H1 (cell line): ENCODE data around the gene MAP3K13. TPM values are rescaled to one million over a fixed set of nuclear protein-coding genes. Genes with fewer than 3 reads are reported as not detected.

Source experiments
- CTCF ChIA-PET: fragments of 300-600 bp; sonication (Branson Sonifier 250); formaldehyde crosslinking; loops from one replicate; lab custom pipeline; 2021; ENCODE audit not compliant: partially characterized antibody; lab: Charles Lee
- POLR2A ChIA-PET: fragments of 300-600 bp; sonication (Branson Sonifier 250); formaldehyde crosslinking; loops from one replicate; lab custom pipeline; 2021; ENCODE audit warnings: inconsistent platforms; ENCODE audit not compliant: partially characterized antibody; lab: Charles Lee
- DNase-seq, 2 experiments: peaks; one replicate each; pipeline versions ENCODE4 v3.0.0 to v3.0.0-alpha.2; 2010 to 2022; ENCODE audit warnings: low spot score in 2 of 2, low read depth in 1 of 2, mixed read lengths in 1 of 2
- FAIRE-seq: peaks from 2 replicates; lab custom pipeline; 2011; peaks lifted over from hg19 to GRCh38; lab: Jason Lieb, UNC
- H2AFZ ChIP-seq: 2 replicates; pipeline ENCODE4 v1.8.1; 2012; ENCODE audit warnings: low read length, inconsistent platforms
- H2AK5ac ChIP-seq: 2 replicates; pipeline ENCODE4 v1.6.1; 2013; ENCODE audit warnings: low read depth, low read length
- H2BK120ac ChIP-seq: replicated peaks from 2 replicates; pipeline ENCODE3; 2013; ENCODE audit warnings: low read depth, low read length, inconsistent platforms
- H2BK12ac ChIP-seq: 2 replicates; pipeline ENCODE4 v1.6.1; 2013; ENCODE audit warnings: low read depth, low read length
- H2BK15ac ChIP-seq: 2 replicates; pipeline ENCODE4 v1.6.1; 2013; ENCODE audit warnings: low read length
- H2BK20ac ChIP-seq: 2 replicates; pipeline ENCODE4 v1.6.1; 2013; ENCODE audit warnings: low read length
- H2BK5ac ChIP-seq: 2 replicates; pipeline ENCODE4 v1.6.1; 2013; ENCODE audit warnings: low read depth, low read length
- H3K14ac ChIP-seq: 2 replicates; pipeline ENCODE4 v1.6.1; 2013; ENCODE audit warnings: inconsistent platforms; ENCODE audit not compliant: insufficient read length
- H3K18ac ChIP-seq: 2 replicates; pipeline ENCODE4 v1.6.1; 2013; ENCODE audit warnings: low read length; ENCODE audit errors: extremely low read depth
- H3K23ac ChIP-seq: 2 replicates; pipeline ENCODE4 v1.6.1; 2013; ENCODE audit warnings: inconsistent platforms; ENCODE audit not compliant: insufficient read length
- H3K23me2 ChIP-seq: 2 replicates; pipeline ENCODE4 v1.6.1; 2013; ENCODE audit warnings: low read depth, low read length
- H3K27ac ChIP-seq: 2 replicates; pipeline ENCODE4 v1.6.1; 2011; ENCODE audit warnings: low read depth, low read length, inconsistent platforms
- H3K27me3 ChIP-seq, 4 experiments: replicated peaks in 1 of 4; 1 replicate in 1 of 4; 2 replicates in 3 of 4; pipeline versions ENCODE4 v1.6.1 to v1.8.1; 2011 to 2013; ENCODE audit warnings: low read length in 3 of 4, mild to moderate bottlenecking in 3 of 4, inconsistent platforms in 2 of 4, mixed read lengths in 2 of 4, moderate library complexity in 1 of 4; ENCODE audit not compliant: control insufficient read depth in 3 of 4, insufficient read depth in 3 of 4; ENCODE audit errors: extremely low read depth in 1 of 4
- H3K36me3 ChIP-seq, 4 experiments: 2 replicates each; pipeline versions ENCODE4 v1.6.1 to v1.8.1; 2011 to 2013; ENCODE audit warnings: mild to moderate bottlenecking in 4 of 4, low read length in 3 of 4, moderate library complexity in 2 of 4, control low read depth in 1 of 4, inconsistent platforms in 1 of 4; ENCODE audit not compliant: insufficient read depth in 4 of 4, control insufficient read depth in 2 of 4
- H3K4ac ChIP-seq: replicated peaks from 2 replicates; pipeline ENCODE3; 2013; ENCODE audit warnings: low read length, low read depth, mixed read lengths, inconsistent platforms; ENCODE audit not compliant: insufficient read length
- H3K4me1 ChIP-seq, 4 experiments: replicated peaks in 1 of 4; 1 replicate in 1 of 4; 2 replicates in 3 of 4; pipeline versions ENCODE4 v1.6.1 to v1.8.1; 2011 to 2013; ENCODE audit warnings: low read length in 3 of 4, inconsistent platforms in 2 of 4, mixed read lengths in 1 of 4; ENCODE audit not compliant: insufficient read depth in 4 of 4, control insufficient read depth in 3 of 4
- H3K4me2 ChIP-seq, 2 experiments: 2 replicates each; pipeline versions ENCODE4 v1.6.1 to v1.8.1; 2011 to 2013; ENCODE audit warnings: low read depth in 2 of 2, low read length in 2 of 2, control low read depth in 1 of 2, inconsistent platforms in 1 of 2, mild to moderate bottlenecking in 1 of 2; ENCODE audit not compliant: insufficient read depth in 1 of 2
- H3K4me3 ChIP-seq, 4 experiments: fragments of 200-600, 300-600 bp in 1 of 4; sonication (generic), shearing (Covaris generic), sonication (Bioruptor Twin) in 1 of 4; 2 replicates each; pipeline versions ENCODE4 v1.5.1 to v1.8.1; 2011 to 2016; ENCODE audit warnings: low read length in 4 of 4, low read depth in 3 of 4, control low read depth in 2 of 4, inconsistent platforms in 2 of 4, mild to moderate bottlenecking in 2 of 4, mixed read lengths in 1 of 4, moderate library complexity in 1 of 4; ENCODE audit not compliant: insufficient read depth in 2 of 4; ENCODE audit errors: extremely low read depth in 1 of 4
- H3K56ac ChIP-seq: replicated peaks from 2 replicates; pipeline ENCODE3; 2013; ENCODE audit warnings: low read depth, mild to moderate bottlenecking, mixed read lengths, low read length, inconsistent platforms; ENCODE audit not compliant: insufficient read length
- H3K79me1 ChIP-seq: 2 replicates; pipeline ENCODE4 v1.6.1; 2013; ENCODE audit warnings: low read depth, low read length, control low read depth
- H3K79me2 ChIP-seq, 2 experiments: 2 replicates each; pipeline versions ENCODE4 v1.6.1 to v1.8.1; 2012 to 2013; ENCODE audit warnings: low read length in 2 of 2, mild to moderate bottlenecking in 2 of 2, inconsistent platforms in 1 of 2; ENCODE audit not compliant: insufficient read depth in 2 of 2, control insufficient read depth in 1 of 2
- H3K9ac ChIP-seq, 4 experiments: replicated peaks in 1 of 4; 1 replicate in 1 of 4; 2 replicates in 3 of 4; pipeline versions ENCODE4 v1.6.1 to v1.8.1; 2011 to 2013; ENCODE audit warnings: low read depth in 3 of 4, low read length in 3 of 4, control low read depth in 2 of 4, mild to moderate bottlenecking in 2 of 4, moderate library complexity in 2 of 4, inconsistent platforms in 1 of 4; ENCODE audit errors: extremely low read depth in 1 of 4
- H3K9me3 ChIP-seq, 2 experiments: 2 replicates each; pipeline versions ENCODE4 v1.6.1 to v1.8.1; 2012 to 2013; ENCODE audit warnings: mild to moderate bottlenecking in 2 of 2, moderate library complexity in 2 of 2, control low read depth in 1 of 2, inconsistent platforms in 1 of 2, low read depth in 1 of 2, low read length in 1 of 2, mixed read lengths in 1 of 2; ENCODE audit not compliant: insufficient read depth in 2 of 2
- H4K20me1 ChIP-seq, 2 experiments: replicated peaks in 1 of 2; 2 replicates each; pipeline versions ENCODE3 to v1.8.1; 2011 to 2013; ENCODE audit warnings: inconsistent platforms in 2 of 2, low read length in 2 of 2, mild to moderate bottlenecking in 1 of 2; ENCODE audit not compliant: insufficient read depth in 2 of 2, control insufficient read depth in 1 of 2
- H4K5ac ChIP-seq: 2 replicates; pipeline ENCODE4 v1.6.1; 2013; ENCODE audit warnings: low read length, low read depth, mixed read lengths, inconsistent platforms; ENCODE audit not compliant: insufficient read length
- H4K8ac ChIP-seq: 2 replicates; pipeline ENCODE4 v1.8.0; 2013; ENCODE audit warnings: mild to moderate bottlenecking, moderate library complexity, low read length, inconsistent platforms; ENCODE audit not compliant: insufficient read depth; ENCODE audit errors: extremely low read depth
- H4K91ac ChIP-seq: replicated peaks from 2 replicates; pipeline ENCODE3; 2013; ENCODE audit warnings: low read length, mixed read lengths, inconsistent platforms; ENCODE audit not compliant: insufficient read length
- BACH1 ChIP-seq: IDR thresholded peaks from 2 replicates; pipeline ENCODE4 v1.6.1; 2012; ENCODE audit warnings: low read length, improper control_type of control experiment
- GTF2F1 ChIP-seq: IDR thresholded peaks from 2 replicates; pipeline ENCODE4 v1.6.1; 2012; ENCODE audit warnings: low read depth, low read length, improper control_type of control experiment, borderline replicate concordance
- WGBS, 2 experiments: shearing (Covaris generic) in 1 of 2; methylation state at CpG; one replicate each; pipeline versions ENCODE4 v1.1.6 to v1.1.7; 2013 to 2015; ENCODE audit warnings: low lambda C conversion rate in 2 of 2, mixed read lengths in 2 of 2, inconsistent platforms in 1 of 2, low coverage in 1 of 2, missing lambda C conversion rate in 1 of 2; ENCODE audit not compliant: insufficient replicate concordance in 2 of 2, insufficient coverage in 1 of 2, insufficient read length in 1 of 2; ENCODE audit errors: extremely low coverage in 1 of 2, missing lambda C conversion rate in 1 of 2; 5-methylcytosine and 5-hydroxymethylcytosine counted together
- polyA plus RNA-seq, 7 experiments: library from polyadenylated mRNA; depleted of rRNA in 3 of 7; stranded (reverse) in 5 of 7; unstranded in 2 of 7; fragments of >200 nt in 5 of 7; fragments of 200-250 nt in 2 of 7; gene quantifications; 1 replicate in 5 of 7; 2 replicates in 1 of 7; 4 replicates in 1 of 7; pipeline versions ENCODE4 v1.2.1 to v1.2.3, GENCODE V29; 2011 to 2013; ENCODE audit warnings: missing spikeins in 2 of 7, mixed read lengths in 2 of 7
- total RNA-seq: library from RNA; stranded (reverse); fragmentation: NEBNext Ultra II Directional; extraction: Animal tissue kit (Norgen Biotek cat#: 25700); gene quantifications from 2 replicates; pipeline ENCODE4 v1.2.1, GENCODE V29; 2021

The MAP3K13 gene
- total and polyA plus RNA-seq, 2 of the 8 experiments (the other 6 are each of a cell fraction or from before 2014, with no cell fraction given) = 6.8 to 17.9 TPM

GRCh38 chr3:185430375-185430774 lies 67.4 kb downstream of the MAP3K13 start:
- no peak overlapping the region for H3K27ac ChIP-seq
- CTCF ChIA-PET = interaction anchor here (0.8 to 1.5 kb wide), 2 partner anchors 10 to 30 kb away, joined by 3 to 5 read pairs; no protein-coding TSS in a partner anchor
- H3K23ac ChIP-seq = no peak overlapping the region
- no peak overlapping the region for H3K4ac ChIP-seq
- no peaks in the 10 kb centered on the region for H3K23me2 ChIP-seq
- H3K79me1 ChIP-seq = no peaks in the 10 kb centered on the region
- no peaks in the 10 kb centered on the region for H3K36me3 ChIP-seq
- WGBS, 2 experiments = 86% methylated on average over 4 of the region's 4 CpGs; no CpG with 5 or more reads in 1 of the 2 experiments
- no peak overlapping the region for H2AK5ac ChIP-seq
- no peak overlapping the region for H3K14ac ChIP-seq
- H3K56ac ChIP-seq = no peak overlapping the region
- no peaks in the 10 kb centered on the region for H3K79me2 ChIP-seq
- no peaks in the 10 kb centered on the region for H3K27me3 ChIP-seq
- no peak overlapping the region for H2BK20ac ChIP-seq
- no peak overlapping the region for H2BK5ac ChIP-seq
- no peak overlapping the region for H4K5ac ChIP-seq
- TF ChIP-seq BACH1 (no peak), GTF2F1 (no peak)
- no peak overlapping the region for H2BK120ac ChIP-seq
- no peaks in the 10 kb centered on the region for H3K4me1 ChIP-seq
- FAIRE-seq (no peak), DNase-seq (no peak)
- H4K20me1 ChIP-seq = no peaks in the 10 kb centered on the region
- POLR2A ChIA-PET = no interaction called here
- H3K4me2 ChIP-seq = no peak overlapping the region
- H2AFZ ChIP-seq = no peak overlapping the region
- no peak overlapping the region for H2BK15ac ChIP-seq
- H4K91ac ChIP-seq = no peak overlapping the region
- H2BK12ac ChIP-seq = no peak overlapping the region
- H3K9me3 ChIP-seq = no peaks in the 10 kb centered on the region
- no peak overlapping the region for H4K8ac ChIP-seq
- no peak overlapping the region for H3K9ac ChIP-seq
- H3K18ac ChIP-seq = no peak overlapping the region
- H3K4me3 ChIP-seq = no peak overlapping the region
